ENCODE data around the gene GPR176.

The GPR176 gene

DNA sequence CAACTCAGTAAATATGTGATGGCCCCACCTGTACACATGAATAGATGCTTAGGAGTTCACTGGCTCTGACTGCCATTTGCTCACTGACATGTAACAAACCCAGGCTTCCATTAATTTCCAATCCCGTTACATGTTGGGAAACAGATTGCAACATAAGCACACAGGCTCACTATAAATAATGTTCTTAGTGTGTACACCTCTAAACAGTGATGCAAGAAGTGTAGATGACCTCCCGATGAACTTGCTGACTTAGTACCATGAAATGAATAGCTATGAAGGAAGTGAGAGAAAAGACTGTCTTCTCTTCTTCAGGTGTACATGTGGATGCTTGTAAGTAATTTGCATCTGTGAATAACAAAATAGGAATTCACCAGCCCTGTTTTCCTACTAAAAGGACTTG, 116.0 kb downstream of the GPR176 start:
- TF ChIP-seq, protein P1, sequence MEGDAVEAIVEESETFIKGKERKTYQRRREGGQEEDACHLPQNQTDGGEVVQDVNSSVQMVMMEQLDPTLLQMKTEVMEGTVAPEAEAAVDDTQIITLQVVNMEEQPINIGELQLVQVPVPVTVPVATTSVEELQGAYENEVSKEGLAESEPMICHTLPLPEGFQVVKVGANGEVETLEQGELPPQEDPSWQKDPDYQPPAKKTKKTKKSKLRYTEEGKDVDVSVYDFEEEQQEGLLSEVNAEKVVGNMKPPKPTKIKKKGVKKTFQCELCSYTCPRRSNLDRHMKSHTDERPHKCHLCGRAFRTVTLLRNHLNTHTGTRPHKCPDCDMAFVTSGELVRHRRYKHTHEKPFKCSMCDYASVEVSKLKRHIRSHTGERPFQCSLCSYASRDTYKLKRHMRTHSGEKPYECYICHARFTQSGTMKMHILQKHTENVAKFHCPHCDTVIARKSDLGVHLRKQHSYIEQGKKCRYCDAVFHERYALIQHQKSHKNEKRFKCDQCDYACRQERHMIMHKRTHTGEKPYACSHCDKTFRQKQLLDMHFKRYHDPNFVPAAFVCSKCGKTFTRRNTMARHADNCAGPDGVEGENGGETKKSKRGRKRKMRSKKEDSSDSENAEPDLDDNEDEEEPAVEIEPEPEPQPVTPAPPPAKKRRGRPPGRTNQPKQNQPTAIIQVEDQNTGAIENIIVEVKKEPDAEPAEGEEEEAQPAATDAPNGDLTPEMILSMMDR (conservative IDR thresholded peaks at IDR 0.05; ENCODE audit: low read depth, low read length) = no peak
- no peak overlapping the region for H3K4me3 ChIP-seq (ENCODE audit: low read length)
- no peak for DNase-seq (ENCODE audit: low read depth)

DNA sequence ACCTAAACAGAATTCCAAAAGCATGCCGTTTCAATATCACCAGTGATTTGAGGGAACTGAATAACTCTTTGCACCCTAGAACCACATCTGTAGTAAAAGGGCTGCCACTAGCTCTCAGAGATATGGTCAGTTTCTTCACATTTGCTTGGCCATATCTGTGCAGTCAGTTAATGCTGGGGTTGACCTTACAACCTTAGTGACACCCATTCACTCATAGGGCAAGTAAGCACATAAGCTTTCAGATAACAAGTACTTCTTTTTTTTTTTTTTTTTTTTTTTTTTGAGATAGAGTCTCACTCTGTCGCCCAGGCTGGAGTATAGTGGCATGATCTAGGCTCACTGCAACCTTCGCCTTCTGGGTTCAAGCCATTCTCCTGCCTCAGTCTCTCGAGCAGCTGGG, 117.0 kb downstream of the GPR176 start:
- no peak overlapping the region for H3K4me3 ChIP-seq (ENCODE audit: low read length)
- DNase-seq (ENCODE audit: low read depth) = no peak
- TF ChIP-seq, protein P1 (conservative IDR thresholded peaks at IDR 0.05; ENCODE audit: low read depth, low read length) = no peak

DNA sequence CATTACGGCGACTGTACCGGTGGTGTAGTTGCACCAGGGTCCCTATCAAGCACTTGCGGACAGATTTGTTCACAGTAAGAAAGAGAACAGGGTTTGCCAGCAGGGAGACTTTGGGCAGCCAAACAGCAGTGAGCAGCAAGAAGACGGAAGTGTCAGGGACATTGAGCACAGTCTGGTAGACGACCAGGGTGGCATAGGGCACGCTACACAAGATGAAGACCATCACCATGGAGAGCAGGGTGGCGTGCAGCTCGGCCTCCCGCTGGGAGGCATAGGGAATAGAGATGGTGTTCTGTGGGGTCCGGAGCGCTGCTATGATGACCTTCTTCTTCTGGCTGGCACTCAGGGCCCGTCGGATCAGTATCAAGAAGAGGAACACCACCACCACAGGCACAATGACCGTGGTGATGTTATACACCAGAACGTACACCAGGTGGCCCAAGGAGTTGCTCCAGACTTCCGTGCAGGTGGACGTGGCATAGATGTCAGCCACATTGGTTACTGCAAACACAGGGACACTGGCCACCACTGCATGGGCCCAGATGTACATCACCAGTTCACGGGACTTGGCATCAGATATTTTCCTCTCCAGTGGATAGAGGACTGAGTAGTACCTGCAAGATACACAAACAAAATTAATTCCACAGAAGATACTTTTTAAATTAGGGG, 118.3 kb downstream of the GPR176 start:
- DNase-seq (ENCODE audit: low read depth) = no peak
- TF ChIP-seq, protein P1 (conservative IDR thresholded peaks at IDR 0.05; ENCODE audit: low read depth, low read length) = peak; percentile 58
- no peak overlapping the region for H3K4me3 ChIP-seq (ENCODE audit: low read length)

DNA sequence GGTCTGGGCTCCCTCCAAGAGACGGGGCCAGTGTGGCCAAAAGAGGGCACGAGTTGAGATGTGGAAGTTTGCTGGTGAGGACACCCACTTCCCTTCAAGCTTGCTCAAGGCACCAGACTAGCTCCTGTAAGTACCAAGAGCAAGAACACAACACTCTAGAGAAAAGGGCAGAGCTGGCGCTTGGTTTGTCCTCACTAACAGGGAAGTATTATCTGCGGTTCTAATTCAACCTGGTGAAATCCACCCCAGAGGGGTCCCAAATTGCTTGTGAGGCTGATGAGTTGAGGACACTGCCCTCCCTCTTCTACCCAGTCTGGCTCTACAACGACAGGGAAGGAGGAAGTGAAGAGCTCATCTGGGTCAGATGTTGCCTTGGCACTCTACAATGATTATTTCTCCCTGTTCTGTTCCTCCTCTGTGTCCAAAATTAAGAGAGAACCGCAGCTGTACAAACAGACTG, 120.5 kb downstream of the GPR176 start:
- no peak for DNase-seq (ENCODE audit: low read depth)
- no peak overlapping the region for H3K4me3 ChIP-seq (ENCODE audit: low read length)
- TF ChIP-seq, protein P1 (conservative IDR thresholded peaks at IDR 0.05; ENCODE audit: low read depth, low read length) = no peak

- no peak for DNase-seq (ENCODE audit: low read depth)
- TF ChIP-seq, protein P1 (conservative IDR thresholded peaks at IDR 0.05; ENCODE audit: low read depth, low read length) = no peak
- no peak overlapping the region for H3K4me3 ChIP-seq (ENCODE audit: low read length)
Measured at GRCh38 chr15:39798382-39798781, 121.7 kb downstream of the GPR176 start.

- TF ChIP-seq, protein P1 (conservative IDR thresholded peaks at IDR 0.05; ENCODE audit: low read depth, low read length) = no peak
- no peak for DNase-seq (ENCODE audit: low read depth)
Measured at GRCh38 chr15:39797407-39797806, 122.7 kb downstream of the GPR176 start.

DNA sequence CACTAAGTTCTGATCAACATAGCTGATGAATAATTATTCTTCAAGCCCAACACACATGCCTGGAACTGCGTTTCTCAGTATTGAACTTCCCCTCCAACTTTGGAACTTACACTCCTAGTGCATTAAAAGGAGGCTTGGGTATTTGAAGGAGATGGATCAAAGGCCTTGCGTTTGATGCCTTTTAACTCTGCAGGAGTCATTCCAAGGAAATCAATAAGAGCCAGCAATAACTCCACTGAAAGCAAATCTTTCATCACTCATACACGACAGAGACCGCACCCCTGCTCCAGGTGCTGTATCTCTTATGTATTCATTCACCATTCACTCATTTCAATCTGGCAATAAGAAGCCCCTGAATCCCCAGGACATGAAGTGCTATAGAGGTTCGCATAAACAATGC, 123.5 kb downstream of the GPR176 start:
- no peak for DNase-seq (ENCODE audit: low read depth)
- no peak overlapping the region for H3K4me3 ChIP-seq (ENCODE audit: low read length)
- TF ChIP-seq, protein P1 (conservative IDR thresholded peaks at IDR 0.05; ENCODE audit: low read depth, low read length) = no peak

More at GRCh38 chr15:39797407-39797806, 122.7 kb downstream of the GPR176 start:
- H3K4me3 ChIP-seq (ENCODE audit: low read length) = no peak overlapping the region
